Measurements from ENCODE around the gene ZNF425. TPM values are rescaled to one million over a fixed set of nuclear protein-coding genes. Genes with fewer than 3 reads are reported as not detected.

The ZNF425 gene
- total and polyA plus RNA-seq, 5 donors from 2014 or later, result 0.35 to 1.4 (median 0.65) TPM

- peaks cover 3% of the 10 kb centered on the region for H3K4me1 ChIP-seq (ENCODE audit: control insufficient read depth, insufficient read depth, low read length, poor library complexity, severe bottlenecking)
- no peaks in the 10 kb centered on the region for H3K9me3 ChIP-seq (ENCODE audit: control insufficient read depth in 2 of 2, low read length in 2 of 2)
- Mint-ChIP-seq H3K27me3 (no peaks in the 10 kb centered on the region), H3K36me3 (peaks cover 32% of the 10 kb centered on the region), H3K9me3 (peaks cover 0 to 6% (median 1%) of the 10 kb centered on the region in 7 donors), H3K27ac (no peak overlapping the region), H3K4me1 (peaks cover 13 to 49% (median 26%) of the 10 kb centered on the region in 4 donors), H3K4me3 (no peak overlapping the region)
- no peak overlapping the region for H3K27ac ChIP-seq (ENCODE audit: insufficient read depth, low read length, poor library complexity, severe bottlenecking)
- DNase-seq (no peak), ATAC-seq (ENCODE audit: low read depth in 2 of 2) (no peak)
- no peaks in the 10 kb centered on the region for H3K27me3 ChIP-seq (ENCODE audit: control insufficient read depth, insufficient read depth, low read length)
- H3K36me3 ChIP-seq (ENCODE audit: control insufficient read depth, insufficient read depth, low read length), result peaks cover 3% of the 10 kb centered on the region
- no peak overlapping the region for H3K4me3 ChIP-seq (ENCODE audit: low read depth, low read length)
Observed at GRCh38 chr7:149084407-149084806, 41.7 kb downstream of the ZNF425 start.

GRCh38 chr7:149081914-149082313 is 44.2 kb downstream of the ZNF425 start:
- H3K4me1 ChIP-seq (ENCODE audit: control insufficient read depth, insufficient read depth, low read length, poor library complexity, severe bottlenecking), result no peaks in the 10 kb centered on the region
- Mint-ChIP-seq H3K4me3 (no peak overlapping the region), H3K36me3 (peaks cover 34% of the 10 kb centered on the region), H3K9me3 (peaks cover 0 to 6% (median 0%) of the 10 kb centered on the region in 7 donors), H3K4me1 (peaks cover 8 to 34% (median 19%) of the 10 kb centered on the region in 4 donors), H3K27me3 (no peaks in the 10 kb centered on the region), H3K27ac (no peak overlapping the region)
- H3K27me3 ChIP-seq (ENCODE audit: control insufficient read depth, insufficient read depth, low read length), result no peaks in the 10 kb centered on the region
- H3K9me3 ChIP-seq (ENCODE audit: control insufficient read depth in 2 of 2, low read length in 2 of 2), result no peaks in the 10 kb centered on the region
- ATAC-seq (ENCODE audit: low read depth in 2 of 2) (no peak), DNase-seq (no peak)
- no peak overlapping the region for H3K27ac ChIP-seq (ENCODE audit: insufficient read depth, low read length, poor library complexity, severe bottlenecking)
- peaks cover 6% of the 10 kb centered on the region for H3K36me3 ChIP-seq (ENCODE audit: control insufficient read depth, insufficient read depth, low read length)
- no peak overlapping the region for H3K4me3 ChIP-seq (ENCODE audit: low read depth, low read length)

GRCh38 chr7:149077594-149077993 is 48.5 kb downstream of the ZNF425 start:
- peaks cover 0 to 1% (median 0%) of the 10 kb centered on the region in 7 donors for H3K9me3 Mint-ChIP-seq
- no peak overlapping the region for H3K4me3 Mint-ChIP-seq
- Histone ChIP-seq H3K27ac (ENCODE audit: insufficient read depth, low read length, poor library complexity, severe bottlenecking) (no peak overlapping the region), H3K9me3 (ENCODE audit: control insufficient read depth in 2 of 2, low read length in 2 of 2) (no peaks in the 10 kb centered on the region), H3K4me1 (ENCODE audit: control insufficient read depth, insufficient read depth, low read length, poor library complexity, severe bottlenecking) (no peaks in the 10 kb centered on the region), H3K27me3 (ENCODE audit: control insufficient read depth, insufficient read depth, low read length) (no peaks in the 10 kb centered on the region), H3K4me3 (ENCODE audit: low read depth, low read length) (no peak overlapping the region), H3K36me3 (ENCODE audit: control insufficient read depth, insufficient read depth, low read length) (peaks cover 14% of the 10 kb centered on the region)
- ATAC-seq (ENCODE audit: low read depth in 2 of 2), result no peak
- peaks cover 25% of the 10 kb centered on the region for H3K36me3 Mint-ChIP-seq
- no peak overlapping the region for H3K27ac Mint-ChIP-seq
- no peaks in the 10 kb centered on the region for H3K27me3 Mint-ChIP-seq
- DNase-seq, result no peak
- peaks cover 3 to 22% (median 17%) of the 10 kb centered on the region in 4 donors for H3K4me1 Mint-ChIP-seq

- Mint-ChIP-seq H3K4me3 (no peak overlapping the region), H3K36me3 (peaks cover 19% of the 10 kb centered on the region), H3K27ac (peak overlapping the region in 1 of 3 donors; percentile 31), H3K4me1 (peaks cover 5 to 15% (median 7%) of the 10 kb centered on the region in 4 donors), H3K27me3 (no peaks in the 10 kb centered on the region), H3K9me3 (no peaks in the 10 kb centered on the region)
- peaks cover 7% of the 10 kb centered on the region for H3K4me1 ChIP-seq (ENCODE audit: control insufficient read depth, insufficient read depth, low read length, poor library complexity, severe bottlenecking)
- no peak overlapping the region for H3K4me3 ChIP-seq (ENCODE audit: low read depth, low read length)
- peaks cover 30% of the 10 kb centered on the region for H3K36me3 ChIP-seq (ENCODE audit: control insufficient read depth, insufficient read depth, low read length)
- H3K27ac ChIP-seq (ENCODE audit: insufficient read depth, low read length, poor library complexity, severe bottlenecking), result no peak overlapping the region
- DNase-seq (no peak), ATAC-seq (ENCODE audit: low read depth in 2 of 2) (no peak)
- no peaks in the 10 kb centered on the region for H3K27me3 ChIP-seq (ENCODE audit: control insufficient read depth, insufficient read depth, low read length)
- H3K9me3 ChIP-seq (ENCODE audit: control insufficient read depth in 2 of 2, low read length in 2 of 2), result no peaks in the 10 kb centered on the region
Observed at GRCh38 chr7:149075286-149075685, 50.8 kb downstream of the ZNF425 start.

- peaks cover 7% of the 10 kb centered on the region for H3K4me1 ChIP-seq (ENCODE audit: control insufficient read depth, insufficient read depth, low read length, poor library complexity, severe bottlenecking)
- Mint-ChIP-seq H3K36me3 (peaks cover 17% of the 10 kb centered on the region), H3K4me1 (peaks cover 5 to 13% (median 6%) of the 10 kb centered on the region in 4 donors), H3K9me3 (no peaks in the 10 kb centered on the region), H3K27ac (peak overlapping the region; percentile 26 to 78 (median 67)), H3K4me3 (no peak overlapping the region), H3K27me3 (no peaks in the 10 kb centered on the region)
- no peaks in the 10 kb centered on the region for H3K27me3 ChIP-seq (ENCODE audit: control insufficient read depth, insufficient read depth, low read length)
- H3K27ac ChIP-seq (ENCODE audit: insufficient read depth, low read length, poor library complexity, severe bottlenecking), result no peak overlapping the region
- no peaks in the 10 kb centered on the region for H3K9me3 ChIP-seq (ENCODE audit: control insufficient read depth in 2 of 2, low read length in 2 of 2)
- no peak overlapping the region for H3K4me3 ChIP-seq (ENCODE audit: low read depth, low read length)
- no peak for DNase-seq
- H3K36me3 ChIP-seq (ENCODE audit: control insufficient read depth, insufficient read depth, low read length), result peaks cover 31% of the 10 kb centered on the region
- ATAC-seq (ENCODE audit: low read depth in 2 of 2), result no peak
Observed at GRCh38 chr7:149074116-149074885, 51.8 kb downstream of the ZNF425 start.

- Mint-ChIP-seq H3K4me3 (peak overlapping the region; percentile 21 to 63 (median 30)), H3K9me3 (no peaks in the 10 kb centered on the region), H3K4me1 (peaks cover 8 to 17% (median 10%) of the 10 kb centered on the region in 4 donors), H3K36me3 (peaks cover 18% of the 10 kb centered on the region), H3K27ac (peak overlapping the region in 2 of 3 donors; percentile 2 to 79), H3K27me3 (no peaks in the 10 kb centered on the region)
- Histone ChIP-seq H3K4me3 (ENCODE audit: low read depth, low read length) (peak overlapping the region; percentile 14), H3K9me3 (ENCODE audit: control insufficient read depth in 2 of 2, low read length in 2 of 2) (no peaks in the 10 kb centered on the region), H3K27me3 (ENCODE audit: control insufficient read depth, insufficient read depth, low read length) (no peaks in the 10 kb centered on the region), H3K4me1 (ENCODE audit: control insufficient read depth, insufficient read depth, low read length, poor library complexity, severe bottlenecking) (peaks cover 7% of the 10 kb centered on the region), H3K36me3 (ENCODE audit: control insufficient read depth, insufficient read depth, low read length) (peaks cover 31% of the 10 kb centered on the region), H3K27ac (ENCODE audit: insufficient read depth, low read length, poor library complexity, severe bottlenecking) (peak overlapping the region; percentile 52)
- DNase-seq, result no peak
- no peak for ATAC-seq (ENCODE audit: low read depth in 2 of 2)
Observed at GRCh38 chr7:149072438-149072775, 53.7 kb downstream of the ZNF425 start.

GRCh38 chr7:149071641-149072437 is 54.3 kb downstream of the ZNF425 start:
- Histone ChIP-seq H3K4me1 (ENCODE audit: control insufficient read depth, insufficient read depth, low read length, poor library complexity, severe bottlenecking) (peaks cover 7% of the 10 kb centered on the region), H3K4me3 (ENCODE audit: low read depth, low read length) (peak overlapping the region; percentile 14), H3K27me3 (ENCODE audit: control insufficient read depth, insufficient read depth, low read length) (no peaks in the 10 kb centered on the region), H3K9me3 (ENCODE audit: control insufficient read depth in 2 of 2, low read length in 2 of 2) (no peaks in the 10 kb centered on the region), H3K36me3 (ENCODE audit: control insufficient read depth, insufficient read depth, low read length) (peaks cover 27% of the 10 kb centered on the region), H3K27ac (ENCODE audit: insufficient read depth, low read length, poor library complexity, severe bottlenecking) (peak overlapping the region; percentile 52)
- Mint-ChIP-seq H3K4me3 (peak overlapping the region in 2 of 4 donors; percentile 22 to 63), H3K27ac (peak overlapping the region; percentile 2 to 88 (median 79)), H3K27me3 (no peaks in the 10 kb centered on the region), H3K9me3 (no peaks in the 10 kb centered on the region), H3K36me3 (peaks cover 14% of the 10 kb centered on the region), H3K4me1 (peaks cover 6 to 17% (median 9%) of the 10 kb centered on the region in 4 donors)
- peak; percentile 69 to 75 for ATAC-seq (ENCODE audit: low read depth in 2 of 2)
- DNase-seq, result peak; percentile 40 to 70 (median 60)
